ENCODE data around the gene BRCA1. TPM values are rescaled to one million over a fixed set of nuclear protein-coding genes. Genes with fewer than 3 reads are reported as not detected.

The BRCA1 gene
- total and polyA plus RNA-seq, 3 donors from 2014 or later, result 20.9 to 47.7 (median 28.6) TPM

DNA sequence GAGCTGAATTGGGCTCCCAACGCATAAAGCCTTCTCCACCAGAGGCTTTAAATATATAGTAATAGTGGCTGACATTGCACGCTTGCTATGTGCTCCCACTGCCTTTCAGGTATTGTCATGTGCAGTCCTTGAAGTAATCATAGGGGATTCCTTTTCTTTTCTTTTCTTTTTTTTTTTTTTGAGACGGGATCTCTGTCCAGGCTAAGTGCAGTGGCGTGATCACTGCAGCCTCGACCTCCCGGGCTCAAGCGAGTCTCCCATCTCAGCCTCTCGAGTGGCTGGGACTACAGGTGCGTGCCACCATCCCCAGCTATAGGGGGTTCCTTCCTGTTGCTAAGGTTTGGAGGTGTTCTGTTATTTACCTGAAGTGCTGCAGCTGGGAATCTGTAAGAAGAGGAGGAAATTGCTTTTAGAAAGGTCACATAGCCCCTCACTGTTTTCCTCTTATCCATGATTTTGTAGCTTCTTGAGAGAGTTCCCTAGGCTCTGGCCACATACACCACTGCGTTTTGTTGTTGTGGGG, 126.1 kb downstream of the BRCA1 start:
- Histone ChIP-seq H3K9me3 (no peaks in the 10 kb centered on the region), H3K4me3 (peak overlapping the region; percentile 63 to 82), H3K4me1 (peaks cover 13% of the 10 kb centered on the region), H3K36me3 (ENCODE audit: low read depth, missing control alignments) (no peaks in the 10 kb centered on the region), H3K27ac (peak overlapping the region; percentile 21 to 74), H3K27me3 (no peaks in the 10 kb centered on the region)
- 5 to 9% methylated on average over 10 of the region's 10 CpGs for WGBS, 2 donors
- intact Hi-C loops (cut with DNase I; ENCODE audit: low total_unique reads), result no loop called here
- no peak for DNase-seq
- TF ChIP-seq, protein P1, sequence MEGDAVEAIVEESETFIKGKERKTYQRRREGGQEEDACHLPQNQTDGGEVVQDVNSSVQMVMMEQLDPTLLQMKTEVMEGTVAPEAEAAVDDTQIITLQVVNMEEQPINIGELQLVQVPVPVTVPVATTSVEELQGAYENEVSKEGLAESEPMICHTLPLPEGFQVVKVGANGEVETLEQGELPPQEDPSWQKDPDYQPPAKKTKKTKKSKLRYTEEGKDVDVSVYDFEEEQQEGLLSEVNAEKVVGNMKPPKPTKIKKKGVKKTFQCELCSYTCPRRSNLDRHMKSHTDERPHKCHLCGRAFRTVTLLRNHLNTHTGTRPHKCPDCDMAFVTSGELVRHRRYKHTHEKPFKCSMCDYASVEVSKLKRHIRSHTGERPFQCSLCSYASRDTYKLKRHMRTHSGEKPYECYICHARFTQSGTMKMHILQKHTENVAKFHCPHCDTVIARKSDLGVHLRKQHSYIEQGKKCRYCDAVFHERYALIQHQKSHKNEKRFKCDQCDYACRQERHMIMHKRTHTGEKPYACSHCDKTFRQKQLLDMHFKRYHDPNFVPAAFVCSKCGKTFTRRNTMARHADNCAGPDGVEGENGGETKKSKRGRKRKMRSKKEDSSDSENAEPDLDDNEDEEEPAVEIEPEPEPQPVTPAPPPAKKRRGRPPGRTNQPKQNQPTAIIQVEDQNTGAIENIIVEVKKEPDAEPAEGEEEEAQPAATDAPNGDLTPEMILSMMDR (IDR thresholded peaks at IDR 0.05), result no peak
- TF ChIP-seq POLR2A (IDR thresholded peaks at IDR 0.05), result no peak

DNA sequence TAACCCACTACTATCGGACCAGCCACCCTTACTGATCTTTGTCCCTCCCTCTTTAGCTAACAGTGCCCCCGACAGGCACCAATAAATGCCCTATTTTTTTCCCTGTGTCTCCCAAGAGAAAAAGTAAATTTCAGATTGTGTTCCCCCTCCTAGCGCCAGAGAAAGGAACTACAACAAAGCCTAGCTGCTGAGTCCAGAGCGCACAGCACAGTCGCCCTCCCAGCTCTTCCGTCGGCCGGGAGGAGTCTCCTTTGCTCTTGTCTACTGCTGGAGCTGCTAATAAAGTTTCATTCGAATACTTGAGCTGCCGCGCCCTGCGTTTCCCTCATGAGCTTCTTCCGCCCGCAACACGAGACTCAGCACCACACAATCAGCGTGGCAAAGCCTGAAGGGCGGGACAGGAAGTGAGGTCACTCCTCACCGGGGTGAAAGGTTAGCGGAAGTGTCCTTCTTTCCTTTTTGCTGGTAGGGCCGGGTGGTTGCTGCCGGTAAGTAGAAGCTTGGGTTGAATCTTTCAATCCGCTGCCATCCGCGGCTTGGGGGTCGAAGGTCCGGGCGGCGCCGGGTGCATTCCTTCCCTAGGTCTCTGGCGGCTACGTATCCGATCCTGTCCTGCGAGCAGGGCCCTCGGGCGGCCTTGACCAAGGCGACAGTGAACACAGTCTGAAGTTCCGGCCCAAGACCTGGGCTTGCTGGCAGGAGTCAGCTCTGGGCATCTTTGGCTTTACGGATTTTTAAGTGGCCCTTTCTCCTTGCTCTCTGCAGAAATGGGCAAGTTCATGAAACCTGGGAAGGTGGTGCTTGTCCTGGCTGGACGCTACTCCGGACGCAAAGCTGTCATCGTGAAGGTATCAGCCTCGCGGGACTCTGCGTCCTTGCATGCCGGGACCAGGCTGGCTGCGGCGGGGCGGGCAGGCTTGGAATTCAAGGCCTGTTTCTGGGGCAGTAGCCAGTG, 126.9 kb downstream of the BRCA1 start, which contains the start of gene RPL27:
RPL27 (plus strand) TSS at position 436 of the 955 bp plus-strand sequence; CDS start at position 768, 332 bp downstream.
- Histone ChIP-seq H3K4me3 (peak within 1 kb of the TSS; percentile 63 to 82), H3K27me3 (no peaks in the 10 kb centered on the region), H3K9me3 (no peaks in the 10 kb centered on the region), H3K27ac (peak within 1 kb of the TSS; percentile 65 to 74), H3K4me1 (peaks cover 13% of the 10 kb centered on the region), H3K36me3 (ENCODE audit: low read depth, missing control alignments) (no peaks in the 10 kb centered on the region)
- intact Hi-C loops (cut with DNase I; ENCODE audit: low total_unique reads), result no loop called here
- TF ChIP-seq, protein P1 (IDR thresholded peaks at IDR 0.05), result peak; percentile 91 to 99 (median 92)
- peak; percentile 55 for TF ChIP-seq POLR2A (IDR thresholded peaks at IDR 0.05)
- WGBS, 2 donors, result 0% methylated on average over 25 to 49 of the region's 49 CpGs
- DNase-seq, result peak; percentile 99

DNA sequence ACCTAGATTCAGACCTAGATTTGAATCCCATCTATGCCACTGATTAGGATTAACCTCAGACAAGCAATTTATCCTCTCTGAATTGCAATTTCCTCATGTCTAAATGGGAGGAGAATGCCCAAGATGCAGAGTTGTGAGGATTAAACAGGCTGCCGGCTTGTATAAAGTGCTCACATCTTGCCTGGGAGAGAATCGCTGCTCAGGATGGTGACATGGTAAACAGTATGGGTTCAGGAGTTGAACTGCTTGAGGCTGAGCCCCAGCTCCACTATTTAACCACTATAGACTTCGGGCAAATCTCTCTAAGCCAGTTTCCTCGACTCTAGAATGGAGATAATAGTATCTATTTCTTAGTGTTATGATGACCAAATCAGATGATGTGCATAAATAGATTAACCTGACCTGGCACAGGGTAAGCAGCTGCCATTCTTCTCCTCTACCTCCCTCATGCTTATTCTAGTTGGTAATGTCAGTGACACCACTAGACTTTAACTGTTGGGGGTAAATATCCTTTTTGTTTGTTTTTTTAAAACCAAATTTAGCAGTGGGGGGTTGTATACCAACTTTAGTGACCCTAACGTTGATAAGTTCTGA, 127.7 kb downstream of the BRCA1 start:
- H3K4me1 ChIP-seq, result peaks cover 13% of the 10 kb centered on the region
- WGBS, 2 donors, result 16 to 18% methylated on average over 5 of the region's 5 CpGs
- no peak for DNase-seq
- no peaks in the 10 kb centered on the region for H3K9me3 ChIP-seq
- intact Hi-C loops (cut with DNase I; ENCODE audit: low total_unique reads), result no loop called here
- no peak for TF ChIP-seq POLR2A (IDR thresholded peaks at IDR 0.05)
- TF ChIP-seq, protein P1 (IDR thresholded peaks at IDR 0.05), result no peak
- no peaks in the 10 kb centered on the region for H3K36me3 ChIP-seq (ENCODE audit: low read depth, missing control alignments)
- peak overlapping the region in 1 of 2 donors; percentile 65 for H3K27ac ChIP-seq
- peak overlapping the region in 1 of 2 donors; percentile 63 for H3K4me3 ChIP-seq
- H3K27me3 ChIP-seq, result no peaks in the 10 kb centered on the region

Small RNA genes within 50 kb of the gene (small RNA-seq; reads per million reads assigned to genes)
- gene AC060780.2, result 0.09 to 0.37 reads per million in 2 donors
- 0 reads per million in 2 donors for gene AC060780.3
- 0 reads per million in 2 donors for gene AC135721.1

Other genes with a start within 250 kb of the BRCA1 start
- under 1 TPM in 1 of 2 donors, not detected in 1; 0.06 TPM for gene G6PC1, start 224.6 kb downstream of the BRCA1 start, total RNA-seq
- gene G6PC1, start 224.6 kb downstream of the BRCA1 start, polyA plus RNA-seq (ENCODE audit: insufficient read depth, low read depth, low replicate concordance), result 0.26 TPM
- gene AARSD1, start 160.9 kb downstream of the BRCA1 start, total RNA-seq, result 10 to 100 TPM; 62.0 to 84.3 TPM
- 184 TPM for gene AARSD1, start 160.9 kb downstream of the BRCA1 start, polyA plus RNA-seq (ENCODE audit: insufficient read depth, low read depth, low replicate concordance)
- 1 to 10 TPM; 2.8 to 5.2 TPM for gene PTGES3L, start 145.3 kb downstream of the BRCA1 start, total RNA-seq
- gene PTGES3L, start 145.3 kb downstream of the BRCA1 start, polyA plus RNA-seq (ENCODE audit: insufficient read depth, low read depth, low replicate concordance), result 5.5 TPM
- 10 to 100 TPM; 18.5 to 20.2 TPM for gene RUNDC1, start 144.8 kb downstream of the BRCA1 start, total RNA-seq
- 17.5 TPM for gene RUNDC1, start 144.8 kb downstream of the BRCA1 start, polyA plus RNA-seq (ENCODE audit: insufficient read depth, low read depth, low replicate concordance)
- 100 to 1,000 TPM; 457 to 634 TPM for gene RPL27, start 126.9 kb downstream of the BRCA1 start, total RNA-seq
- 1,036 TPM for gene RPL27, start 126.9 kb downstream of the BRCA1 start, polyA plus RNA-seq (ENCODE audit: insufficient read depth, low read depth, low replicate concordance)
- 10 to 100 TPM in 1 of 2 donors, 1 to 10 TPM in 1; 8.0 to 12.7 TPM for gene IFI35, start 118.6 kb downstream of the BRCA1 start, total RNA-seq
- gene IFI35, start 118.6 kb downstream of the BRCA1 start, polyA plus RNA-seq (ENCODE audit: insufficient read depth, low read depth, low replicate concordance), result 15.0 TPM
- 100 to 1,000 TPM; 201 to 277 TPM for gene VAT1, start 103.0 kb downstream of the BRCA1 start, total RNA-seq
- 204 TPM for gene VAT1, start 103.0 kb downstream of the BRCA1 start, polyA plus RNA-seq (ENCODE audit: insufficient read depth, low read depth, low replicate concordance)
- gene RND2, start 100.1 kb downstream of the BRCA1 start, total RNA-seq, result 10 to 100 TPM; 15.7 to 33.1 TPM
- 48.7 TPM for gene RND2, start 100.1 kb downstream of the BRCA1 start, polyA plus RNA-seq (ENCODE audit: insufficient read depth, low read depth, low replicate concordance)
- gene NBR1, start 45.9 kb upstream of the BRCA1 start, total RNA-seq, result 100 to 1,000 TPM; 146 to 244 TPM
- gene NBR1, start 45.9 kb upstream of the BRCA1 start, polyA plus RNA-seq (ENCODE audit: insufficient read depth, low read depth, low replicate concordance), result 302 TPM
- 1 to 10 TPM; 8.4 to 8.7 TPM for gene TMEM106A, start 86.5 kb upstream of the BRCA1 start, total RNA-seq
- 11.8 TPM for gene TMEM106A, start 86.5 kb upstream of the BRCA1 start, polyA plus RNA-seq (ENCODE audit: insufficient read depth, low read depth, low replicate concordance)
- gene CCDC200, start 103.3 kb upstream of the BRCA1 start, total RNA-seq, result 100 to 1,000 TPM in 1 of 2 donors, 10 to 100 TPM in 1; 22.6 to 147 TPM
- gene CCDC200, start 103.3 kb upstream of the BRCA1 start, polyA plus RNA-seq (ENCODE audit: insufficient read depth, low read depth, low replicate concordance), result 91.1 TPM
- not detected for gene RNU2-1, start 108.6 kb upstream of the BRCA1 start, total RNA-seq
- gene RNU2-1, start 108.6 kb upstream of the BRCA1 start, polyA plus RNA-seq (ENCODE audit: insufficient read depth, low read depth, low replicate concordance), result not detected